ENCODE data around the gene CACNG6.

CACNG6 gene

GRCh38 chr19:54047616-54048015 is 56.2 kb downstream of the CACNG6 start:
- DNase-seq, result no peak
